Endodermal cell (in vitro differentiated cells): ENCODE results near the gene SSX2. TPM values are rescaled to one million over a fixed set of nuclear protein-coding genes. Genes with fewer than 3 reads are reported as not detected.
"Not testable (repeated sequence)": the region's sequence is repeated elsewhere in the genome, so short reads cannot be mapped to it uniquely, and the experiment has no call there.

Experiments used
- DNase-seq: peaks from one replicate; pipeline ENCODE4 v3.0.0-alpha.2; 2017
- H3K27ac ChIP-seq: 2 replicates; pipeline ENCODE4 v1.5.1; 2013; ENCODE audit warnings: mild to moderate bottlenecking, low read depth, low read length, moderate library complexity
- H3K27me3 ChIP-seq: 2 replicates; pipeline ENCODE4 v1.6.1; 2013; ENCODE audit warnings: mild to moderate bottlenecking, low read length, moderate library complexity; ENCODE audit not compliant: insufficient read depth, control insufficient read depth, poor library complexity, severe bottlenecking
- H3K36me3 ChIP-seq: 2 replicates; pipeline ENCODE4 v1.7.0; 2013; ENCODE audit warnings: mild to moderate bottlenecking, low read length, moderate library complexity; ENCODE audit not compliant: control insufficient read depth, insufficient read depth
- H3K4me1 ChIP-seq: one replicate; pipeline ENCODE4 v1.7.0; 2013; ENCODE audit warnings: low read length; ENCODE audit not compliant: control insufficient read depth, insufficient read depth
- H3K4me3 ChIP-seq: 2 replicates; pipeline ENCODE4 v1.5.1; 2013; ENCODE audit warnings: mild to moderate bottlenecking, low read length, moderate library complexity
- H3K9ac ChIP-seq: 2 replicates; pipeline ENCODE4 v1.6.1; 2013; ENCODE audit warnings: mild to moderate bottlenecking, low read length, moderate library complexity; ENCODE audit not compliant: poor library complexity, severe bottlenecking; ENCODE audit errors: extremely low read depth
- H3K9me3 ChIP-seq: 2 replicates; pipeline ENCODE4 v1.6.1; 2013; ENCODE audit warnings: mild to moderate bottlenecking, low read length, moderate library complexity; ENCODE audit not compliant: control insufficient read depth
- H3K27ac Mint-ChIP-seq: 2 replicates; pipeline ENCODE4 v1.8.0; 2020; ENCODE audit warnings: mixed read lengths
- H3K27me3 Mint-ChIP-seq: 2 replicates; pipeline ENCODE4 v1.8.0; 2021; ENCODE audit warnings: mild to moderate bottlenecking, mixed read lengths; ENCODE audit not compliant: insufficient read depth
- H3K36me3 Mint-ChIP-seq: 2 replicates; pipeline ENCODE4 v1.8.0; 2020; ENCODE audit warnings: low read depth, mixed read lengths
- H3K4me1 Mint-ChIP-seq: 2 replicates; pipeline ENCODE4 v1.8.0; 2020; ENCODE audit warnings: mixed read lengths
- H3K4me3 Mint-ChIP-seq: 2 replicates; pipeline ENCODE4 v1.8.0; 2020; ENCODE audit warnings: mild to moderate bottlenecking, moderate library complexity, mixed read lengths
- H3K9me3 Mint-ChIP-seq: 2 replicates; pipeline ENCODE4 v1.8.0; 2020; ENCODE audit warnings: mild to moderate bottlenecking, mixed read lengths
- WGBS, 2 experiments: methylation state at CpG; one replicate each; pipeline versions ENCODE4 v1.1.5 to v1.1.7; 2013; ENCODE audit warnings: missing lambda C conversion rate in 2 of 2, mixed read lengths in 1 of 2; ENCODE audit not compliant: insufficient coverage in 1 of 2, insufficient read length in 1 of 2; 5-methylcytosine and 5-hydroxymethylcytosine counted together
- long read RNA-seq, 4 experiments: library from polyadenylated mRNA in 2 of 4; library from RNA in 1 of 4; library from capped mRNA in 1 of 4; stranded (forward) in 3 of 4; unstranded in 1 of 4; transcript quantifications; one replicate each; pipeline ENCODE4 v2.0.0, GENCODE V29; 2020 to 2021; ENCODE audit warnings: inconsistent platforms in 1 of 4
- polyA plus RNA-seq, 2 experiments: library from polyadenylated mRNA; stranded (reverse); fragments of 50-300 nt; gene quantifications; one replicate each; pipeline ENCODE4 v1.2.3, GENCODE V29; 2013
- total RNA-seq, 2 donors: library from RNA; stranded (reverse); fragmentation: NEBNext Ultra II Directional in 1 of 2; extraction: Animal tissue kit (Norgen Biotek cat#: 25700) in 1 of 2; gene quantifications; 2 replicates in 1 of 2; 3 replicates in 1 of 2; pipeline ENCODE4 v1.2.1, GENCODE V29; 2021

Gene SSX2, protein sequence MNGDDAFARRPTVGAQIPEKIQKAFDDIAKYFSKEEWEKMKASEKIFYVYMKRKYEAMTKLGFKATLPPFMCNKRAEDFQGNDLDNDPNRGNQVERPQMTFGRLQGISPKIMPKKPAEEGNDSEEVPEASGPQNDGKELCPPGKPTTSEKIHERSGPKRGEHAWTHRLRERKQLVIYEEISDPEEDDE
- total RNA-seq, result not detected
- not detected for polyA plus RNA-seq (2013, experiment 1 of 2)
- polyA plus RNA-seq (2013, experiment 2 of 2), result not detected
- long read RNA-seq, experiment 1, result 0 reads
- long read RNA-seq, experiment 2, result 0 reads
- long read RNA-seq, experiment 3, result 0 reads
- long read RNA-seq, experiment 4, result 0 reads

DNA sequence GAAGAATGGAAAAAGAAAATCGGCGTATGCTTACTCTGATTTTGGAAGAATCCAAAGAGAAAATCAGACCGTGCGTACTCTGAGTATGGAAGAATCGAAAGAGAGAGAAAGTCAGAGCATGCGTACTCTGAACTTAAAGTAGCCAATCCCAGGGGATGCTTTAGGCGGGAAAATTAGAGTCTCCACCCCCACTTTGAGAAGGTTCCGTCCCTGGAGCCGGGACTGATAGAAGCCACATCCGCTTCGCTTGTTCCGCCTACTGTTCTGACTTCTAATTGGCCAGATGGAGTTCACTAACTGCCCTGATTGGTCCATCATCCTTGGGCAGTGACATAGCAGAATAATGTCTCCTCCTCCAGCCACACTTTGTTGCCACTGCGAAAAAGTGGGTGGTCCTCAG is at the start of gene SSX2:
Gene SSX2, minus strand, starts transcription at position 101 of the 400 bp plus-strand sequence. CDS start 1,429 bp downstream, outside the sequence.
- not testable (repeated sequence) for H3K27ac Mint-ChIP-seq, H3K9ac ChIP-seq, H3K27me3 Mint-ChIP-seq, H3K27ac ChIP-seq, H3K4me1 Mint-ChIP-seq, H3K36me3 Mint-ChIP-seq, H3K9me3 Mint-ChIP-seq, H3K4me1 ChIP-seq, H3K36me3 ChIP-seq, H3K4me3 ChIP-seq, DNase-seq, H3K9me3 ChIP-seq, H3K27me3 ChIP-seq, H3K4me3 Mint-ChIP-seq
- WGBS, 2 experiments, result no CpG with 5 or more reads among the region's 13 CpGs

DNA sequence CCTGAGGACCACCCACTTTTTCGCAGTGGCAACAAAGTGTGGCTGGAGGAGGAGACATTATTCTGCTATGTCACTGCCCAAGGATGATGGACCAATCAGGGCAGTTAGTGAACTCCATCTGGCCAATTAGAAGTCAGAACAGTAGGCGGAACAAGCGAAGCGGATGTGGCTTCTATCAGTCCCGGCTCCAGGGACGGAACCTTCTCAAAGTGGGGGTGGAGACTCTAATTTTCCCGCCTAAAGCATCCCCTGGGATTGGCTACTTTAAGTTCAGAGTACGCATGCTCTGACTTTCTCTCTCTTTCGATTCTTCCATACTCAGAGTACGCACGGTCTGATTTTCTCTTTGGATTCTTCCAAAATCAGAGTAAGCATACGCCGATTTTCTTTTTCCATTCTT is 44.0 kb upstream of the SSX2 start, which contains the start of gene SSX2B:
Gene SSX2B, plus strand, starts transcription at position 301 of the 400 bp plus-strand sequence. CDS start 1,429 bp downstream, outside the sequence.
- WGBS, 2 experiments, result no CpG with 5 or more reads among the region's 13 CpGs
- H3K27me3 Mint-ChIP-seq, H3K27ac Mint-ChIP-seq, H3K9me3 Mint-ChIP-seq, H3K4me1 Mint-ChIP-seq, DNase-seq, H3K4me3 Mint-ChIP-seq, H3K36me3 ChIP-seq, H3K27me3 ChIP-seq, H3K4me3 ChIP-seq, H3K27ac ChIP-seq, H3K9ac ChIP-seq, H3K9me3 ChIP-seq, H3K4me1 ChIP-seq, H3K36me3 Mint-ChIP-seq: not testable (repeated sequence)

DNA sequence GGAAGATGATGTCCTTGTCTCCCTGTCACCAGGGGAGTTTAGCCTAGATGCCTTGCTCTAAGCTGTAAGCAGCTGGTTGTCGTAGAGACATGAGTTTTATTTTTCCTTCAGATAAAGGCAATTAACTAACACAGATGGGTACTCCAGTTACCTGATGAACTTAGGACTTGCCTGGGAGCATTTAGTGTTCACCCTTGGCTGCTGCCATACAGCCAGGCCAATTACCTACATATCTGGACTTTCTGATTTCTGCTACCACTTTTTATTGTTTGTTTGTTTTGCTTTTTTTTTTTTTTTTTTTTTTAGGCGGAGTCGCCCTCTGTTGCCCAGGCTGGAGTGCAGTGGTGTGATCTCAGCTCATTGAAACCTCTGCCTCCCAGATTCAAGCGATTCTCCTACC is 14.9 kb downstream of the SSX2 start:
- not testable (repeated sequence) for H3K4me3 Mint-ChIP-seq

DNA sequence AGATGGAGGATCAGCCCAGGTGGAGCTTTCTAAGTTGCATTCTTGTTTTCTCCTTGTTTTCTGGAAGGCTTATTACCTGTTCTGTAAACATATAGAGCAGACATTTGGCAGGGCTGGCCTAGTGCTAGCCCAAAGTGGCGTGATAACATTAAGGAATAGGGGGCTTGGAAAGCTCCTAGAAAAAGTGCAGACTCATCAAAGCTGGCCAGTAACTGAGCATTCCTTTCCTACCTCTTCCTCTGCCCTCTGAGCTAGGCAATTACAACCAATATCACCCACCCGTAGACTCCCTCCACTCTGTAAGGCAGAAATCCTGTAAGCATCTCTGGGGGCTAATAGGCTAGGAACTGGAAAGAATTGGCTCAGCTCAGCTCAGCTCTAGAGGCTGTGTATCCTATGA is 44.8 kb downstream of the SSX2 start:
- H3K27me3 Mint-ChIP-seq, H3K9ac ChIP-seq, H3K27ac ChIP-seq, H3K4me3 Mint-ChIP-seq, H3K4me1 Mint-ChIP-seq, H3K27me3 ChIP-seq, H3K4me3 ChIP-seq, DNase-seq, H3K27ac Mint-ChIP-seq, H3K36me3 Mint-ChIP-seq, H3K4me1 ChIP-seq, H3K36me3 ChIP-seq, H3K9me3 ChIP-seq: not testable (repeated sequence)
- H3K9me3 Mint-ChIP-seq, result peaks cover 33% of the 10 kb centered on the region
- WGBS, 2 experiments, result 83 to 100% methylated on average over 1 of the region's 2 CpGs

More for the DNA sequence above, 14.9 kb downstream of the SSX2 start:
- H3K27me3 Mint-ChIP-seq, H3K27me3 ChIP-seq, H3K4me3 ChIP-seq, H3K36me3 ChIP-seq, H3K9ac ChIP-seq, DNase-seq, H3K36me3 Mint-ChIP-seq, H3K27ac Mint-ChIP-seq, H3K4me1 ChIP-seq, H3K27ac ChIP-seq, H3K4me1 Mint-ChIP-seq, H3K9me3 Mint-ChIP-seq, H3K9me3 ChIP-seq: not testable (repeated sequence)
- no CpG with 5 or more reads among the region's 4 CpGs for WGBS, 2 experiments

DNA sequence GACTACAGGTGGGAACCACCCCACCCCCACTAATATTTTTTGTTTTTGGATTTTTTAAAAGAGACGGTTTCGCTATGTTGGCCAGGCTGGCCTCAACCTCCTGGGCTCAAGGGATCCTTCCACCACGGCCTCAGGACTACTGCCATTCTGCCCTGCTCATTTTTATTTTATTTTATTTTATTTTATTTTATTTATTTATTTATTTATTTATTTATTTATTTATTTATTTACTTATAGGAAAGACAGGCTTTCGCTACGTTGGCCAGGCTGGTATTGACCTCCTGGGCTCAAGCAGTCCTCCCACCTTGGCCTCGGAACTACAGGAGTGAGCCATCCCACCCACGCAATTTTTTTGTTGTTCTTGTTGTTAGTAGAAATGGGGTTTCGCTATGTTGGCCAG is 51.5 kb downstream of the SSX2 start:
- H3K4me1 Mint-ChIP-seq, H3K4me3 Mint-ChIP-seq, H3K4me3 ChIP-seq, H3K36me3 Mint-ChIP-seq, H3K27ac ChIP-seq, H3K9me3 ChIP-seq, DNase-seq, H3K4me1 ChIP-seq, H3K27me3 ChIP-seq, H3K27ac Mint-ChIP-seq, H3K36me3 ChIP-seq, H3K9ac ChIP-seq: not testable (repeated sequence)
- Mint-ChIP-seq H3K9me3 (peaks cover 58% of the 10 kb centered on the region), H3K27me3 (peaks cover 11% of the 10 kb centered on the region)
- 90% methylated on average over 2 of the region's 8 CpGs; no CpG with 5 or more reads in 1 of the 2 experiments for WGBS, 2 experiments

DNA sequence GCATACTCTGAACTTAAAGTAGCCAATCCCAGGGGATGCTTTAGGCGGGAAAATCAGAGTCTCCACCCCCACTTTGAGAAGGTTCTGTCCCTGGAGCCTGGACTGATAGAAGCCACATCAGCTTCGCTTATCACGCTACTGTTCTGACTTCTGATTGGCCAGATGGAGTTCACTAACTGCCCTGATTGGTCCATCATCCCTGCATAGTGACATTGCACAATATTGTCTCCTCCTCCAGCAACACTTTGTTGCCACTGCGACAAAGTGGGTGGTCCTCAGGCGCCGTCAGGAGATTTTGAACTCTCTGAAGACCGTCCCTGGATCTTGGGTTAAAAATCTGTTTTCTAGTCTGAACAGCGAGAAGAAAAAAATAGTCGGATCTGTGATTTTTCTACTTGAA is 52.2 kb downstream of the SSX2 start, which contains the start of gene SSX7:
Gene SSX7, minus strand, starts transcription at position 101 of the 400 bp plus-strand sequence. CDS start 1,428 bp downstream, outside the sequence.
- H3K27ac Mint-ChIP-seq, H3K27ac ChIP-seq, H3K36me3 Mint-ChIP-seq, H3K4me3 ChIP-seq, H3K9me3 ChIP-seq, H3K27me3 ChIP-seq, H3K27me3 Mint-ChIP-seq, H3K9ac ChIP-seq, H3K4me1 ChIP-seq, H3K4me3 Mint-ChIP-seq, H3K36me3 ChIP-seq, DNase-seq, H3K4me1 Mint-ChIP-seq: not testable (repeated sequence)
- WGBS, 2 experiments, result 87 to 93% methylated on average over 5 to 9 of the region's 9 CpGs
- peaks cover 55% of the 10 kb centered on the region for H3K9me3 Mint-ChIP-seq

DNA sequence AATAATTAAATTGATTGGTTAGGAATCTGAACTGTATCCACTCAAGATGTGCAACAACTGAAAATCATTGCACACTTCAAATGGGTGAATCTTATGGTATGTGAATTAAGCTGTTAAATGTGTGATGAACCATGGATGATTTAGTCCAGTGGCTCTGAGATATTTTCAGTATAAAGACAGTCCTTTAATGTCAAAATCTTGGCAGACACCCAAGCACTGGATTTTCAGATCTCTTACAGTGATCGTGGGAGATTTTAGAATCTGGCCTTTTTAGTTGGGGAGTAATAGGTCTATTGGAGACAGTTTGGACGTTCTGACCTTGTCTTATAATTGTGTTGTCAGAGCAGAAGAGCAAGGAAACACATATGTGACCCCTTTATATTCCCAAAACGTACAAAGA is 56.3 kb downstream of the SSX2 start:
- H3K4me3 Mint-ChIP-seq, H3K27ac ChIP-seq, H3K36me3 Mint-ChIP-seq, H3K36me3 ChIP-seq, H3K4me1 ChIP-seq, H3K4me1 Mint-ChIP-seq, H3K9ac ChIP-seq, H3K4me3 ChIP-seq, H3K27ac Mint-ChIP-seq, H3K9me3 ChIP-seq, H3K27me3 ChIP-seq, DNase-seq: not testable (repeated sequence)
- 67 to 100% methylated on average over 1 to 2 of the region's 3 CpGs for WGBS, 2 experiments
- Mint-ChIP-seq H3K27me3 (peaks cover 11% of the 10 kb centered on the region), H3K9me3 (peaks cover 72% of the 10 kb centered on the region)
